GM12865 (cell line): ENCODE measurements around the gene DDX54.

Source experiments
- DNase-seq: peaks from one replicate; pipeline ENCODE4 v3.0.0; 2010; ENCODE audit warnings: low read depth
- H3K4me3 ChIP-seq: 2 replicates; pipeline ENCODE4 v1.5.1; 2011; ENCODE audit warnings: mild to moderate bottlenecking, low read depth, low read length, control low read depth
- CTCF ChIP-seq: IDR thresholded peaks from 2 replicates; pipeline ENCODE4 v1.5.1; 2011; ENCODE audit warnings: low read length, control low read depth, low read depth, inconsistent platforms; ENCODE audit not compliant: insufficient read depth; ENCODE audit errors: missing control alignments

The DDX54 gene

DNA sequence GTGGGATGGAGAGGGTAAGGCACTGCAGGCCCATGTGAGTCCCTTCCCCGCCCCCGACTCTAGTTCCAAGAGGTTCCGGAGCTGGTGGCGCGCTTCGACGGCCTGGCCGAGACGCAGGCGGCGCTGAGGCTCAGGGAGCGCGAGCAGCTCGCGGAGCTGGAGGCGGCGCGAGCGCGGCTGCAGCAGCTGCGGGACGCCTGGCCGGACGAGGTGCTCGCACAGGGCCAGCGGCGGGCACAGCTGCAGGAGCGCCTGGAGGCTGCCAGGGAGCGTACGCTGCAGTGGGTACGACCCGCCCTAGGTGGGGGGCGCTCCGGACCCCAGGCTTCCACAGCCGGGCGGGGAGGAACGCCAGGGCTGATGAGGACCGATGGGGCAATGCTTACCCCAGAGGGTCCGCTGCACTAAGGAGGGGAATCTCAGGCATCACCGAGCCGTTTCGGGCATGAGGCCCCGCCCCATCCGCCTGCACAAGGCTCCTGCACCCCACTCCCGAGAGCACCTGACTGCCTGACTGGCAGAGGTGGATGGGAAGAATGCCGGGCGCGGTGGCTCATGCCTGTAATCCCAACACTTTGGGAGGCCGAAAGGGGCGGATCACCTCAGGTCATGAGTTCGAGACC is 30.8 kb downstream of the DDX54 start:
- no peak for DNase-seq
- H3K4me3 ChIP-seq = no peak overlapping the region
- TF ChIP-seq CTCF = no peak

DNA sequence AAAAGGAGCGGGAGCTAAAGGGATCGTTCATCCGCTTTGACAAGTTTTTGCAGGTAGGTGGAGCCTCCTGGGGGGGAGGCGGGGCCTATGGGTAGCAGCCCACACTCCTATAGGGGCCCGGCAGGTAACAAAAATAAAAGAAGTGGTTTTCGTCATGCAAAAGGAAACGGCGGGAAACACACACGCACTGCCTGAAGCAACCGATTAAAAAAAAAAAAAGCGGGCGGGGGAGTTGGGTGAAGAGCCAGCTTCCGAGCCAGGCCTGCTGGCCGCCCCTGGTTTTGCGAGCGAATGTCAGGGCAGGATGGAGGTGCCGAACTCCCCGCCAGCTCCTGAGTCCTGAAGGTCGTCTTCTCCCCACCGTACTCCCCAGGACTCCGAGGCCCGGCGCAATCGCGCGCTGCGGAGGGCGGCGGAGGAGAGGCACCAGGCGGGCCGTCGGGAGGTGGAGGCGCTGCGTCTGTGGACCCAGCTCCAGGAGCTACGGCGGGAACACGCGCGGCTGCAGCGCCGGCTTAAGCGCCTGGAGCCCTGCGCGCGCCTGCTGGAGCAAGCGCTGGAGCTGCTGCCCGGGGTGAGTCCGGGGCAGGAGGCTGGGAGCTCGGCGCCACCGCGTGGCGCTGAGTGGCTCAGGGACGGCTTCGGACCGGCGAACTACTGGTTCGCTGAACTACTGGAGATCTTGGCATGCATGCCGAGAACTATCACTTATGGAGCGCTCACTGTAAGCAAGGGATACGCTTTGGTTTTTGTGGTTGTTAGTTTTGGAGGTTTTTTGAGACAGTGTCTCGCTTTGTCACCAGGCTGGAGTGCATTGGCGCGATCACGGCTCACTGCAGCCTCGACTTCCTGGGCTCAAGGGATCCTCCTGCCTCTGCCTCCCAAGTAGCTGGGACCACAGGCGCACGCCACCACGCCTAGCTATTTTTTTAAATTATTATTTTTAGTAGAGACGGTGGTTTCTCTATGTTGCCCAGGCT is 32.2 kb downstream of the DDX54 start:
- H3K4me3 ChIP-seq = peak overlapping the region; percentile 39
- DNase-seq = peak; percentile 77
- peak; percentile 54 for TF ChIP-seq CTCF

DNA sequence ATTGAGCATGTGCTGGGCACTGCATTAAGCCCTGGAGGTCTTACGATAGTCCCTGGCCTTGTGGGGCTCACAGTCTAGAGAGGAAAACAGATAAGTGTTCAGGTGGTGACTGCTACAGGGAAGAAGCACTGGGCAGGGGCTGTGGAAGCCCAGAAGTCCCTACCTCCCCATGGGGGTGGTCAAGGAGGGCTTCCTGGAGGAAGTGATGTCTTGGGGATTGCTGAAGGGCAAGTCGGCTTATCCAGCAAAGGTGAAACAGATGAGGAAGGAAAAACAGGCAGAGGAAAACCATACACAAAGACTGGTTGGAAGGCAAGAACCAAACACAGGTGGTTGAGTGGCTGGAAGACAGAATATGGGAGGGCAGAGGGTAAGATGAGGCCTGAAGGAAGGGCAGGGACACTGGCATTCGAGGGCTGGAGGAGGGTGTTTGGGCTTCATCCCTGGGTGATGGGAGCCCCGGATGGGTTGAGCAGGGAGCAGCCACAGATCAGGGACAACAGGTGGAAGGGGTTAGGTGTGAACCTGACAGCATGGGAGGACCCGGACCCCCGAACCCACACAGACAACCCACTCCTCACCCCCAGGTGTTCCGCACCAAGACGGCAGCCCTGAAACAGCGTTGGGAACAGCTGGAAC is 33.0 kb downstream of the DDX54 start:
- no peak for DNase-seq
- H3K4me3 ChIP-seq = peak overlapping the region; percentile 39; the same call in 1 of the 2 replicates
- TF ChIP-seq CTCF = no peak

DNA sequence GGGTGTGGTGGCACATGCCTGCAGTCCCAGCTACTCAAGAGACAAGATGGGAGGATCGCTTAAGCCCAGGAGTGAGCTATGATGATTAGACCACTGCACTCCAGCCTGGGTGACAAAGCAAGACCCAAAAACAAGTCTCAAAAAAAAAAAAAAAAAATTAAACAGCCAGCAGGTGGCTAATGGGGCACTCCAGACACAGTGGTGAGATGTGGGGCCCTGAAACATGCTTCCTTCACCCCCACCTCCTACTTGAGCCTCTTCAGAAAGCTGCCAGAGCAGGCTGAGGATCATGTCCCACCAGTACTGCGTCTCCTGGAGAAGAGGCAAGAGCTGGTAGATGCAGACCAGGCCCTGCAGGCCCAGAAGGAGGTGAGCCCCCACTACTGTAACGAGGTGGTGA is 33.6 kb downstream of the DDX54 start:
- DNase-seq = no peak
- no peak overlapping the region for H3K4me3 ChIP-seq
- no peak for TF ChIP-seq CTCF

DNA sequence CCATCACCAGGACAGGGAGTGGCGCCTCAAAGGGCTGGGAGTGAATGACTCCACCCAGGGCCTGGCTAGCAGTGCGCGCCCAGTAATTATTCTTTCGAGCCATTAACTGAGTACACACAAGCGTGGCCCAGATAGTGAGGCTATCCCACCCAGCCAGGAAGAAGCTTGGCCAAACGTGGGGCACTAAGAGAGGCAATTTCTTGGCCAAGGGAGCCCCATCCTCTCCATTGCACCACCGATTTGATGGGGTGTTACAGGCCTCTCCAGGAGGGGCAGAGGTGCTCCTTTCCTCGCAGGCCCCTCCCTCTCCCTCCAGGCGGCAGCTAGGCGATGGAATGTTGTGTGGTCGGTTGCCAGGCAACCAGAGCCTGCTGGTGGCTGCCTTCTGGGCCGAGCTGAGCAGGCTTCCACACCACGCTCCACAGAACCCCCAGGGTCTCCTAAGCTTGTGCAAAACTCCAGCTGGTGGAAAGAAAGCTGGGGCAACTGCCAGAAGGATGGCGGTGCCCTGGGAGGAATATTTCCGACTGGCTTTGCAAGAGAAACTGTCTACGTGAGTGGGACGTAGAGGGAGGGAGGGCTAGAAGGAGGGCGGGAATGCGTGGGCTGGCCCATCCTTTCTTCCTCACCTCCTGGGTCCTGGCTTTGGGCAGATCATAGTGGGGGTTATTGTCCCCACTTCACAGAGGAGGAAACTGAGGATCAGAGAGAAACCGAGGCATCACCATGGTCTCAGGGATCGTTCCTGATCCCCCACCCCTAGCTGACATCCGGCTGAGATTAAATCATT is 35.7 kb downstream of the DDX54 start, which contains the start of gene CFAP73:
Gene CFAP73 (plus strand): TSS at position 364 of the 790 bp plus-strand sequence. CDS start 134 bp downstream, at position 498.
- DNase-seq = no peak
- no peak for TF ChIP-seq CTCF
- no peak within 1 kb of the TSS for H3K4me3 ChIP-seq

DNA sequence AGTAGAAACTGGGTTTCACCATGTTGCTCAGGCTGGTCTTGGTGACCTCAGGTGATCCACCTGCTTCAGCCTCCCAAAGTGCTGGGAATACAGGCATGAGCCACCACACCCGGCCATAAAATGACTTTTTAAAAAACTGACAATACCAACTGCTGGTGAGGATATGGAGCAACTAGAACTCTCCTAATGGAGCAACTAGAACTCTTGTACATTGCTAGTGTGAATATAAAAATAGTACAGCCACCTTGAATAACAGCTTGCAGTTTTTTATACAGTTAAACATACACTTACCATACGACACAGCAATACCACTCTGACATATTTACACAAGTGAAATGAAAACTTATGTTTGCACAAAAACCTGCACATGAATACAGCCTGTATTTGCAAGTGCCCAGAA is 38.3 kb downstream of the DDX54 start:
- TF ChIP-seq CTCF = no peak
- no peak overlapping the region for H3K4me3 ChIP-seq
- DNase-seq = no peak
